Suppressor macrophage (primary cell): Measurements from ENCODE around the gene FOLR1.
"Not testable (repeated sequence)": the region's sequence is repeated elsewhere in the genome, so short reads cannot be mapped to it uniquely, and the experiment has no call there.

Source experiments
- DNase-seq, 4 experiments: peaks; one replicate each; pipeline ENCODE4 v3.0.0-alpha.2; 2020 to 2022

The FOLR1 gene

GRCh38 chr11:72181553-72181958 is 10.4 kb upstream of the FOLR1 start:
- DNase-seq: not testable (repeated sequence)

- no peak for DNase-seq
Measured at GRCh38 chr11:72188267-72188666, 3.7 kb upstream of the FOLR1 start.

- no peak for DNase-seq
Measured at GRCh38 chr11:72189455-72190250, 2.3 kb upstream of the FOLR1 start.

GRCh38 chr11:72190631-72191071 is 1.3 kb upstream of the FOLR1 start:
- no peak for DNase-seq

GRCh38 chr11:72195518-72196270 is 3.8 kb downstream of the FOLR1 start:
- DNase-seq: peak in 1 of 4 experiments; percentile 19

GRCh38 chr11:72201445-72201844 is 9.5 kb downstream of the FOLR1 start:
- DNase-seq: not testable (repeated sequence)

GRCh38 chr11:72202571-72202970 is 10.6 kb downstream of the FOLR1 start:
- DNase-seq: no peak

- DNase-seq: no peak
Measured at GRCh38 chr11:72203163-72203562, 11.2 kb downstream of the FOLR1 start.

- peak in 2 of 4 experiments; percentile 41 to 57 for DNase-seq
Measured at GRCh38 chr11:72204886-72205285, 12.9 kb downstream of the FOLR1 start.

- DNase-seq: not testable (repeated sequence)
Measured at GRCh38 chr11:72206794-72207193, 14.9 kb downstream of the FOLR1 start.

- peak; percentile 59 to 78 (median 65) for DNase-seq
Measured at GRCh38 chr11:72208281-72208680, 16.3 kb downstream of the FOLR1 start.

- DNase-seq: peak; percentile 74 to 89 (median 88)
Measured at GRCh38 chr11:72209101-72209500, 17.2 kb downstream of the FOLR1 start.

- DNase-seq: no peak
Measured at GRCh38 chr11:72216638-72217037, 24.7 kb downstream of the FOLR1 start, which contains the start of gene FOLR2. TSS of gene FOLR2 (plus strand) at chr11:72216794. CDS start at chr11:72218585, 1,791 bp downstream.

GRCh38 chr11:72217841-72218240 is 25.9 kb downstream of the FOLR1 start:
- peak; percentile 37 to 80 (median 64) for DNase-seq

- DNase-seq: no peak
Measured at GRCh38 chr11:72218251-72218745, 26.4 kb downstream of the FOLR1 start.

GRCh38 chr11:72220696-72221363 is 28.9 kb downstream of the FOLR1 start:
- no peak for DNase-seq

- DNase-seq: peak; percentile 71 to 83 (median 80)
Measured at GRCh38 chr11:72221386-72222075, 29.6 kb downstream of the FOLR1 start.

GRCh38 chr11:72222106-72222891 is 30.4 kb downstream of the FOLR1 start:
- peak in 3 of 4 experiments; percentile 28 to 35 (median 28) for DNase-seq

- DNase-seq: peak; percentile 93 to 98 (median 96)
Measured at GRCh38 chr11:72222907-72223614, 31.1 kb downstream of the FOLR1 start.
